ENCODE data around the gene AZI2.

The AZI2 gene

GRCh38 chr3:28348629-28349468 lies at the start of gene AZI2, which contains the start of gene ZCWPW2:
TSS of gene AZI2 (minus strand) at chr3:28348824. CDS start at chr3:28340617, 8,207 bp downstream.
TSS of gene ZCWPW2 (plus strand) at chr3:28348721. CDS start at chr3:28413069, 64,348 bp downstream.
- peak; percentile 85 to 92 for DNase-seq (ENCODE audit: low read depth in 2 of 2)

DNA sequence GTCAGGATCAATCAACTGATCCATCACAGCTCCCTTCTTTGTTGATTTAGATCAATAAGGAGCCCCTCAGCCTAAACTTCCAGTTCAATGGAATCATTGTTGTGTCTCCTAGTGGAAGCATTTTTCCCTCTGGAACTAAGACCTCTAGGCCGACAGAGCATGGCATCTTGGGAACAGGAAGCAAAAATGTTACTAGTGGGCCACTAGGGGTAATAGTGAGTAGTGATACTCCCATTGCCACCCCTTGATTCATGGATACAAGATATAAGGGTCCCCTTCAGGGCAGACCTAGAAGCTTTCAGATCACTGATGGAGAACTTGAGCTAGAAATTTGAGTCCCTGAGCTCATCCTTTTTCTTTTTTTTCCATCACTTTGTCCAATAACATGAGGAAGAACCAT lies 40.4 kb upstream of the AZI2 start:
- DNase-seq (ENCODE audit: low read depth in 2 of 2) = no peak

- no peak for DNase-seq (ENCODE audit: low read depth in 2 of 2)
These were observed 37.4 kb upstream of the AZI2 start for GRCh38 chr3:28386049-28386448.

DNA sequence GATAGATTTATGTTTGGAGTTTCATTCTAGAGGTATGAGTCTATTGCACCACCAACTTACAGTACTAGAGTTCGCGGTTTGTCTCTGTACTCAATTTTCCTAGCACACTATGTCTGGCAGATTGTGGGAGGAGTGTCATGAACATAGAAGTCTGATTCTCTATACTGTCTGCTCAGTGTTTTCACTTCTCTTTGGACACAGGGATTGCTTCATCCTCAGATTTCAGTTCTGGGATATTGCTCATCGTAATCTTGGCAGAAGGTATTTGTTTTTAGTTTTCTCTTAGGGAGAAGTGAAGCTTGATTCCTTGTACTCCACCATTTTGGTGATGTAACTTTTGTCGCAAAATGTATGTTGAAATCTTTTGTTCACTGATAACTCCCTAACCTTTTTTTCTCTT lies 27.8 kb upstream of the AZI2 start:
- no peak for DNase-seq (ENCODE audit: low read depth in 2 of 2)

DNA sequence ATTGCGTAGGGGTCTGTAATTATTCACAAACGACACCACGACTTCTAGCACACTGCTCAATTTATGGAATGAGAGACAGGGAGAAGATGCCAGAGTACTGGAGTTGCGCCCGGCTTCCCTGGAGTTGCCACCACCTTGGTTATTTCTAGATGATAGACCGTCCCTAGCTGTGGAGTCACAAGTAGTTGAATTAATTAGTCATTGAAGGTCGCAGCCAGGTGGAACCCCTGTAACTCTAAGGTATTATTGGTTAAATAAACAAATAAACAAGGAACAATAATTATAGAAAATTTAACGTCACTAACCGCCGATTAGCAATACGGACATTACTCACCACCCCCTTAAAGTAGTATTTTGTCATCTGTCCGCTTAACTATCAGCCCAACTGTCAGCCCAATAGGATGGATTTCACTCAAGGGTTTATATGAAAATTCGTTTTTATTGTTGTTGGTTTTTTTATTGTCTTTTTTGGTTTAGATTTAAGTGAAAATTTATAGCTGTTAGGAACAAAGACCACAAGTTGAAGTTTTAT lies 911 bp upstream of the AZI2 start:
- no peak for DNase-seq (ENCODE audit: low read depth in 2 of 2)

DNA sequence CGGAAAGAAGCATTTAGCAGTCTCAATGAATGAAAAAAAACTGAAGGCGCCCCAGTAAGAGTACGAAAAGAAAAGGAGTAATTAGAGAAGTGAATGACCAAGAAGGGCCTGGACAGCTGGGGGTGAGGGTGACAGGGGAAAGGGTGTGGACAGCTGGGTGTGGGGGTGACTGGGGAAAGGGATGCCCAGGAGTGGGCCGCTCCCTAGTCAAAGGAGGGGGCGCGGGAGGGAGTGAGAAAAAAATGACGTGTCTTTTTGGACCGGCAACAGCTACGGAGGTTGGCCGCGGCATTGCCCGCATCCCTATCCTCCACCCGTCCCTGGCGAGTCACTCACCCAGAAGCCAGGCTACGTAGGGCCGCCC lies 377 bp downstream of the AZI2 start:
- no peak for DNase-seq (ENCODE audit: low read depth in 2 of 2)

GRCh38 chr3:28347374-28348264 lies 1.0 kb downstream of the AZI2 start:
- no peak for DNase-seq (ENCODE audit: low read depth in 2 of 2)

DNA sequence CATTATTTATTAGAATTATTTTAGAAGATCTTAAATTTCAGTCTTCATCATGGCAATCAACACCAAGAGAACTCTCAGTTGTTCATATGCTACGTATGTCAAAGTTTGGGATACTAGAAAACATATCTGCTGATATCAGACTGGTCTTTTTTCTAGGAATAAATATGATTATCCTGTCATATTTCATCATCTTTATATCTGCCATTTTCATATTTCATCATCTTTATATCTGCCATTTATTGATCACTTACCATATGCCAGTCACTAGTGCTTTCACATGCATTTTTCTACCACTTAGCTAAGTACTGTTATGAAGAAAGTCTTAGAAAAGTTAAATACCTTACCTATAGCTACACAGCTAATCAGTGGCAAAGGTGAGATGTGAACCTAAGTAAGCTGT lies 2.9 kb downstream of the AZI2 start:
- DNase-seq (ENCODE audit: low read depth in 2 of 2) = no peak

DNA sequence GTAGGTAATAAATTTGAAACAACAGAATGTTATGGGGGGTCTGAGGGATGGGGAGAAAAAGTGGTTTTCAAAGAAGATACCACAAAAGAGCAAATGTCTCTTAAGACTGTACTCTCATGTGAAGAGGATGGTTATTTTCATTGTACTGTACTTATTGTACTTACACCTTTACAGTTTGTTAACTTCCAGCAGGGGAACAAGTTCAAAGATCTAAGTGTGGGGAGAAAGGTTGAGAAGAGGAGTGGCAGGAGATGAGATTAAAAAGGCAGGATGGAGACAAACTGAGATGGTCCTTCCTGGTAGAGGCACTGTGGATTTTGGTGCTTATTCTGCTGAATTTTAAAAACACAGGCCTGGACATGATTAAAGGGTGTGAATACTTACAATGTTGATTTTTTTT lies 5.5 kb downstream of the AZI2 start:
- no peak for DNase-seq (ENCODE audit: low read depth in 2 of 2)

DNA sequence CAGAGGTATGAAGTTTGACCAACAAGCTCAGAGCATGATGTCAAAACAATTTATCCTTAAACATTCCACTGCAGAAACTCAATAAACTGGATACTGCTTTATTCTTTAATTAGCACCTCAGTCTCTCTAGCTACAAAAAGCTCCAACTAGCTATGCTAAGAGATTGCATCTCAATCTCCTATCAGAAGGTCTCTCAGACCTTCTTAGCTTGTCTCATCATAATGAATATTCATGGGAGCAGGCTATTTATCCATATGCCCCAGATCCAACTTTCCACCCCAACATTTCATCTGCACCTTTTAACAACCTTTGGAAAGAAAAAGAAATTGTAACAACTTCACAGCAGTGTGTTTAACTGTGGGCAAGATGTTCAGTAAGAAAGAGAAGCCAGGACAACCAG lies 11.4 kb downstream of the AZI2 start:
- DNase-seq (ENCODE audit: low read depth in 2 of 2) = no peak

DNA sequence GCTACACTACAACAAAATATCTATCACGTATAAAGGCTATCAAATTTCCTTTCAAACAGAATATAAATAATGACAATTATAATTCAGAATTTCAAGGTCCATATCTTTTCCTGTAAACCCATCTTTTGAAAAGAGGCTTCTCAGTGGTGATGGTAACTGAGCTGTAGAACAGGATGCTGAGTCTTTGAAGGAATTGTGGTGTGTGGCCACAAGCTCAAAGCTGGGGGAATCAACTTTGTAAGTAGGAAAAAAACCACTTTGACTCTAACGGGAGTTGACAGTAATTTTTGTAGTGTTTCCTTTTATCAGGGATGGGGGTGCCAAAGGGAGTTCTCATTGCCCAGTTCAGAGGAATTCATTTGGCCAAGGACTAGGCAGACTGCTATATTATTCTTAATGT lies 13.4 kb downstream of the AZI2 start:
- DNase-seq (ENCODE audit: low read depth in 2 of 2) = no peak

DNA sequence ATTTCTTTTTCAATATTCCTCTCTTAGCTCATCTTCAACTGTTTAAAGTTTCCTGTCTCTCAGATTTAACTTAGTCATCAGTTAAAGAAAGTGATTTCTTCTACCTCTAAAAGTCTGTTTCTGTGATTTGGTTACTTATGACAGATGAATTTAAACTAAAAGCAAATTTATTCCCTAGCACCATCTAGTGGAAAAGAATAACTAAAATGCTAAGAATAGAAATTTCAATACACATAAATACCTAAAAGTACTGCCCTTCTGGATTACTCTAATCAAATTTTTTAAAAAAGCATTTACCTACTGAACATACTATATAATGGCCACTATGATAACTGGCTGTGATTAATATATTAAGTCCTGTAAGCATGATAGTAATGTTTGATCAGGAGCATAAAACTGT lies 14.1 kb downstream of the AZI2 start:
- DNase-seq (ENCODE audit: low read depth in 2 of 2) = no peak

- no peak for DNase-seq (ENCODE audit: low read depth in 2 of 2)
These were observed 20.2 kb downstream of the AZI2 start for GRCh38 chr3:28328188-28329151.

- DNase-seq (ENCODE audit: low read depth in 2 of 2) = peak; percentile 13 to 14
These were observed 22.1 kb downstream of the AZI2 start for GRCh38 chr3:28326458-28326926.

GRCh38 chr3:28322464-28322863 lies 26.2 kb downstream of the AZI2 start:
- DNase-seq (ENCODE audit: low read depth in 2 of 2) = no peak

DNA sequence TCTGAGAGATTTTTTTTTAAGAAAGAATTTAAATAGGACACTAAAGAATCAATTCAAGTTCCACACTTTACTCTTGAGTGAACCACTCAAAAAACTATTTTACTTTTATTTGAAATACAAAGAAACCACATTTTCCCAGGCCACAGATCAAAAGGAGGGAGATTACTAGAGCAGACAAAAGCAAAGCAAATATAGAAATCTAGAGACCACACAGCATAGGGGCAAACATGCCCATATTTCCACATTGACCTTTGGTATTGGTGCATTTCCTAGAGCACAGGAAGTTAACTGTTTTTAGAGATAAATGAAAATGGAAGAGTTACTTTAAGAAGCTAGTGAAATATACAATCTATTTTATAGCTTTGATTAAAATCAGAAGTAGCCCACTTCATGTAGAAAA lies 27.6 kb downstream of the AZI2 start:
- DNase-seq (ENCODE audit: low read depth in 2 of 2) = no peak

DNA sequence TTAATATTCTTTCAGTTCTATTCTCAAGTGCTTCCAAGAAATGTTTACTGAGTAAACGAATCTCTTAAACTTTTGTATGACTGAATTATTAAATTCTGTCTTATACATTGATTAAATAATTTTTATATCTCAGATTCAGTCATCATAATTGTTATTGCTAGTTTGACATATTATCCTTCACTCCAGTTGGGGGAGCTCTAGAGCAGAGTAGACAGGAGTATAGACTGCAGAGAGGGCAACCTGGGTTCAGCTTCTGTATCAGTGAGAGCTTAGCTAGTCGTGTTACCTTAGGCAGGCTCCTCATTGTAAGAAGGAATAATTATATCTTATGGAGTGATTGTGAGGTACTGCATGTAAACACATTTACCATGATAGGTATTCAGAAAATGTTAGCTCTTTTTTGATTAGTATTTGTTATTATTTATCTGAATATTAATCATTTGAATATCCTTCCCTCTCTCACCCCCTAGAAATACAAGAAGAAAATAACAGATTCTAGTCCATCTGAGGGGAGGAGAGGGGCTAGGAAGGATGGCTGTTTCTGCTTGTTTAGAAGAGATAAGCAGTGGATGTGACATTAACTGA lies 31.1 kb downstream of the AZI2 start:
- DNase-seq (ENCODE audit: low read depth in 2 of 2) = peak in 1 of 2 donors; percentile 15

DNA sequence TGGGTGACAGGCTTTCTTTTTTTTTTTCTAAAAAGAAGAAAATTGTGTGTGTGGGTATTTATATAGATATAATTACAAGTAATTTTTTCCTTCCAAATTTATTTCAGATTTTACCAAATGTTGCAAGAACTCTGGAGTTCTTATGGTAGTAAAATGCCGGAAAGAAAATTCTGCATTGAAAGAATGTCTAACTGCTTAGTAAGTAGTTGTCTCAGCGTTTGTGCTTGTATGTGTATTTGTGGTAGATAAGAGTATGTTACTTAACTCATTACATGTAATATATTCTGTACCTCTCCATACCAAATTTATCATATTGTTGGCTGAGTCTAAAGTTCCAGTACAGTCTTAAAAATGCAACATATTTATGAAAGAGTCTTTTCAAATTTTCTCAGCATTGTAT lies 32.4 kb downstream of the AZI2 start:
- no peak for DNase-seq (ENCODE audit: low read depth in 2 of 2)

DNA sequence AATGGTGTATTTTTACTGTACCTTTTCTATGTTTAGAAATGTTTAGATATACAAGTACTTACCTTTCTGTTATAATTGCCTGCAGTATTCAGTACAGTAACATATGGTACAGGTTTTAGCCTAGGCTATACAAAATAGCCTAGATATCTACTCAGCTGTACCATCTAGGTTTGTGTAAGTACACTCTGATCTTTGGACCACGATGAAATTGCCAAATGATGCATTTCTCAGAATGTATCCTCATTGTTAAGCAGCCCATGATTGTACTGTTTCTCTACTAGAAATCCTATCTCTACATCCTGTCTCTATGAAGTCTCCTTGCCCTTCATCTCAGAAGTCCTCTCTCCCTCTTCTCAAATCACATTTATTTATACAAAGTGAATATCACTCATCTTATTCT lies 32.9 kb downstream of the AZI2 start:
- DNase-seq (ENCODE audit: low read depth in 2 of 2) = no peak

DNA sequence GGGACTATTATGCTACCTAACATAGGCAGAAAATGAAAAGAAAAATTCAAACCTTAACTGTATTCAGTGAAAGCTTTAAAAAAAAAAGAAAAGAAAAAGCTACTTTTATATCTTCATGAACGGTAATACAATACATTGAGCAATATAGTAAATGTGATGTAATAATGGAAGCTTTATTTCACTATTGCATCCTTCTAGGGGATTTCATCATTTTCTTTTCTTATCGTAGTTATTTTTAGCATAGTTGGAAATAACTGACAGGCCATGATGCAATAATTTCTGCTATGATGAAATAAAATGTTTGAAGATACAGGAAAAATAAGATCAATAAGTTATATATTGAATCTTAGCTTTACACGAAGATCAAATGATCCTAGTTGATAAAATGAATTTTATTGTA lies 40.4 kb downstream of the AZI2 start:
- DNase-seq (ENCODE audit: low read depth in 2 of 2) = no peak

DNA sequence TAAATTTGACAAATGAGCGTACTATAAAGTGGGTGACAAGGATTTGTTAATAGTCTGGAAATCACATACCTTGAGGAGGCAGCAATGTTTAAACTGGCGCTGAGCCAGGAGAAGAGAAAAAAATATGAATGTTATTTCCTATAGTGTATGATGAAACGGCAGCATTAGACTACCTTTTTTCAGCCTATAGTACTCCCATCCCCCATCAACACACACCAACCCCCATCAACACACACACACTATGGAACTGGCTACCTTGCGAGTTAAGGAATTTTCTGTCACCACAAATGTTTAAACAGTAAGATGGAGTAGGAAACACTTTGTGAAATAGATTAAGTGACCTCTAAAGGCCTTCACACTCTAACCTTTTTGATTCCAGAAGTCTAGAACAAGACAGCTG lies 46.9 kb downstream of the AZI2 start:
- DNase-seq (ENCODE audit: low read depth in 2 of 2) = no peak
